GM21529 (cell line): ENCODE results near the gene PRDM15.

Experiments
- ATAC-seq: cut with Tn5 transposase; IDR thresholded peaks from one replicate; pipeline ENCODE4 v1.9.1; 2021; ENCODE audit not compliant: unreplicated experiment

Gene PRDM15

DNA sequence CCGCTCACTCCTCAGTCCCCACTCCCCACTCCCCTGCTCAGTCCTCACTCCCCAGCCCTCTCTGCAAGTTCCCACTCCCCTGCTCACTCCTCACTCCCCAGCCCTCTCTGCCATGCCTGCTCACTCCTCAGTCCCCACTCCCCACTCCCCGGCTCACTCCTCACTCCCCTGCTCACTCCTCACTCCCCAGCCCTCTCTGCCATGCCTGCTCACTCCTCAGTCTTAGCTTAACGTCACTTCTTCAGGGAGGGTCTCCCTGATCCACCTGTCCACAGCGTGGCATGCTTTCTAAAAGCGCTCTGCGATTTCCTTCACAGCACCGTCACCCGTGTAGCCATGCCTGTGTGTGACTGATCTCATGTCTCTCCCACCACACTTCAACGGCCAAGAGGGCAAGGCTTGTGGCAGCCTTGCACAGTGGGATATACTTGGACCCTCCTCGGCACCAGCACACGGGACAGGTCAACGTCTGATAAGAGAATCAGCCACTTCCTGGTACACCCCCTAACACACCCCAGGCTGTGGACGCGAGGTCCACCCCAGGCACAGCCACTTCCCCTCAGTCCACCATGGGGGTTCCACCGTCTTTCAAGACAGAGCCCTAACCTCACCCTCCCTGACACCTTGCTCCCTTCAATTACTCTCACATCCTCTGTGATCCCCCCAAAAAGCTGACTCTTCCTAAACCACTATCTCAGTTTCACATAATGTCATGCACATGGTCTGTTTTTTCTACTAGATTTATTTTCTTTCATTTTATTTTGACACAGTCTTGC lies 14.0 kb downstream of the PRDM15 start:
- peak; percentile 60 for ATAC-seq

DNA sequence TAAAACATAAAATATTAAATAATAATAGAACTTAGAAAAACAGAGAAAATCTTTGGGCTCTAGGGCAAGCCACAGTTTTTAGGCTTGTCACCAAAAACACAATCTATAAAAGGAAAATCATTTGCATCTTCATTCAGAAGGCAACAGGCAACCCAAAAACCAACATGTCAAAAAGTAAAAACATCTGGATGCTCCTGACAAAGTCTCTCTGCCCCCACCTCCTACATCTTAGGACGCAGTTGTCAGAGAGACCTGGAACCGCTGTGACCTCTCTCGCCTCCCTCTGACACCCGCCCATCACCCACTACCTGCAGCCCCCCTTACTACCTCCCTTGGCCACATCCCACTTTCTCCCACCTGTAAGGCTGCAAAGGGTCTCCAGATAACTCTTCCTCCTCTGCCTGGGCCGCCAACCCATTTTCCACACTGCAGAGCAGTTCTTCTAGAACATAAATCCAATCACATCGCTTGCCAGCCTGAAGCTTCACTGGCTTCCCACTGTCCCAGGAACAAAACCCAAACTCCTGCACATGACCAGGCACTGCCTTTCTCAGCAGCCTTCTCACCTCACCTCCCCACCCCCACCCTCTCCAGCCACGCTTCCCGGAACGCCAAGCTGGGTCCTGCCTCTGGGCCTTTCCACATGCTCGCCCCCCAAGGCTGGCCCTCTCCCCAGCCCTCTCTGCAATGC lies 14.7 kb downstream of the PRDM15 start:
- no peak for ATAC-seq

- ATAC-seq: no peak
Observed at GRCh38 chr21:41863439-41863740, 15.8 kb downstream of the PRDM15 start.

DNA sequence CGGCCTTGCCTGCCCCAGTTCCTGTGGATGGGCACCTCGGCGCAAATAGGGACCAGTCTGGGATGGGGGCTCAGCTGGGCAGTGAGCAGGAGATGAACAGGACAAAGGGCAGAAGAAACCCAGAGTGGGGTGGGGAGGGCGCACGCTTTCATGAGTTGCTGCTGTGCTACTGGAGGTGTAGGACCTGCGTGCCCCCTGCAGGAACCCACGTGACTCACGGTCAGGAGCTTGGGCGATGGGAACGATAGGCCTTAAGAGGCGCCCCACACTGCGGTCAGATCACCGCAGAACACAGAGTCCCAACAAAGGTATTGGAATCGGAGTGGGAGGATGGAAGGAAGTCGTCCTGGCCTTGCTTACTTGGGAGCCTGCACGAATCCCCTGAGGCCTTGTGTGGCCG lies 17.2 kb downstream of the PRDM15 start:
- ATAC-seq: no peak

- no peak for ATAC-seq
Observed at GRCh38 chr21:41861255-41861654, 17.9 kb downstream of the PRDM15 start.

DNA sequence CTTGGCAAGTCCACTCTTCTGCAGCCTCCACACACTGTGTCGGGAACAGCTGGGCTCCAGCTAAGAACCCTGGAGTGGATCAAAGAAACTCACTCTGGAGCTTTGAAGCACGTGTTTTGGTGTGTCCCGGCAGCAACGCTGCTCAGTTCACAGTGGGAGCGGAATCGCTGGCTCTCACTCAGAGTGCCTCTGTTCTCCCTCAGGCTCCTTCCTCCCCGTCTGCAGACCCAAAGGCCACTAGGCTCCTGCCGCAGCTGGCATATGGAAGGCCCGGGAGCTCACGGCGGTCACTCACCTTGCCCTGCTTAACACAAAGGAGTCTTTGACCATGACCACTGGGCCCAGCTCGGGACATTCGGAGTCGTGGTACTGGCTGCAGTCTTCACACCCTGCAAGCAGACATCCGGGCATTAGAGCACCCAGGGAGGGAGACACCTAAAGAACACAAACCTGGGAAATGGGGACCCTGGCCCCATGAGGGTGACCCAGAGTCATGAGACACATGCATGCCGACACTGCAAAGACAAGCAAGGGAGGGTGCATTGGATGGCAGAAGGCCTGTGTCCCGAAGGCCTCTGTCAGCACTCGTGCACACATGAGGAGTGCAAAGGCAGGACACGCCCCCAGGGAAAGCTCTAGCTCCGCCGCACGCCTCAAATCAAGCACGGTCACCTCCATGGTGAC lies 19.7 kb downstream of the PRDM15 start:
- ATAC-seq: no peak

DNA sequence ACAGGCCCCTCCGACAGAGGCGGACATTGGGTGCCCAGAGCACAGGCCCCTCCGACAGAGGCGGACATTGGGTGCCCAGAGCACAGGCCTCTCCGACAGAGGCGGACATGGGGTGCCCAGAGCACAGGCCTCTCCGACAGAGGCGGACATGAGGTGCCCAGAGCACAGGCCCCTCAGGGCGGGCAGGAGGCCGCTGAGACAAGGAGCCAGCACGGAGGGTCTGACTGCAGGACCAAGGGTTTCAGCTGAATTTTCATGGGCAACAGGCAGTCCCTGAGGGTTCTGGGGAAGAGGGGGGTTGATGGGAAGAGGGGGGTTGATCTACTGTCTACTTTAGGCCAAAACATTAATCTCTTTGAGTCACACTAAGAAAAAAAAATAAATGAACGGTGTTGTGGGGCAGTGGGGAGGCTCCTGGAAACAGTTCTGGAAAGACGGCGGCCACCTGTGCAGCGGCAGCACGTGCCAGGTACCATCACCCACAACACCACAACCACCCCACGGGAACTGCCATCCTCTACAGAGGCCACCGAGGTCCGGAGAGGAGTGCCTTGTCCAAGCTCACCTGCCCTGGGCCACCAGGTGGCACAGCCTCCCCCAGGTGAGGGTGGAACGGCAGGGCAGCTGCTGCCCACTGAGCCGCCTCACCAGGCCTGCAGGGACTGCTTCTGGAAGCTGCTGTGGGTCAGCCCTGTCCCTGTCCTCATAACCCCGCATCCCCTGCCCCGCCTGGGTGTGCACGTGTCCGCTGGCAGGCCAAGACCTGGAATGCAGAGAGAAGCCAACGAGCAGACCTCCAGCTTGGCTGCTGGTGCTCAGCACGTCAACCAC lies 20.5 kb downstream of the PRDM15 start:
- no peak for ATAC-seq

DNA sequence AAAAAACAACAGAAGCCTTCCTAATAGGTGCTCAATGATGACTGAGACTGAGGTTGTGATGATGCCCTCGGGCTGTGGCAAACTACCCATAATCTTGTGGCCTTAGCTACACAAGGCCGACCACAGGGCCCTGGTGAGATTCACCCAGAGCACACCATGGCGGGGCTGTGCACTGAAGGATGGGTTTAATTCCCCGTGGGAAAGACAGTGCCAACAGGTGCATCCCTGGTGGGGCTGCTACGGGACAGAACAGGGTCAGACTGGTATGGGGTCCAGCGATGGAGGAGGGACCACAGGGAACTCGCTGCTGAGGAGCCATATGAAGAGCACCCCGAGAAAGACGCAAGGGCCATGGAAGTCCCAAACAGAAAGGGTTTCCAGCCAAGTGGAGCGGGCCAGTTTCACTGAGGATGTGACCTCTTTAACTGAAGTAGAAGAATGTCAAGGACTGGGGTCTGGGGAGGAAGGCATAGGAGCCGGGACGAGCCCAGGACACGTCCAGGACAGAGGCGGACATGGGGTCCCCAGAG lies 21.3 kb downstream of the PRDM15 start:
- ATAC-seq: no peak

DNA sequence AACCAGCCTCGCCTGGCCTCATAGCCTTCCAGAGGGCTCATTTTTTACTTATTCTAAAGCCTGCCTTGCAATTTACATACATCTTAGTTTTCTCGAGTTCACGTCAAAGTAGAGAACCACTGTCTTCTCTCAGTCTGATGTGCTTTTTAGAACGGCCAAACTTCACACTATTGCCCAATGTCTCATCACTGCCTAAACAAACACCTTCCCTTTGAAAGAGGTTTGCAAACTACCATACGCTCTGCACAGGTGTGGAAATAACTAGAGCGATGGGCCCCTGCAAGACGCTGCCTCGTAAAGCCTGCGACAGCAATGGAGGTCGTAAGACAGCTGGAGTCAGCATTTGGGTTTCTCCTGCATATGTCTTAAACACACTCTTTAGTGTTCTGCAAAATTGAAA lies 22.6 kb downstream of the PRDM15 start:
- no peak for ATAC-seq

DNA sequence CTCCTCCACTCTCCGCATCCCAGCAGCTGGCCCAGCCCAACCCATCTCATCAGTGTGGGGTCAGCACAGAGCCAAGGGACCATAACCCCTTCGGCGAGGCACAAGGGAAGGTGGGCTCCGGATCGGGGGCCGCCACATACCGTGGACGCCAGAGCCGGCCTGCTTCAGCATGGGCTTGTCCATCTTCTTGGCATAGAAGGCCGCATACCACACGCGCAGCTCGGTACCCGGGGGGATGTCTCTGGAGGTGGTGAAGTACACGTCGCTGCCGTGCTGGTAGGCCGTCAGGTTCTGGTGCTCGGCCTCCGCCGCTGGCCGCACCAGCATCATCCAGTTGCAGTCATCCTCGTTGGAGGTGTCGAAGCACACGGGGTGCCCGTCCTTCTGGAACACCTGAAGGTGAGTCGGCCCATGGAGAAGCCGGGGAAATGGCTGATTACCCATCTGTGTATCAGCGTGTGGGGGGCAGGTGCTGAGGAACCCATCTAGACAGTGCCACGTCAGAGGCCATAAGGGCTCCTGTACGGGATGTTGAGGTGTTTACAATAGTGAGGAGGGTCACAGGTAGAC lies 24.6 kb downstream of the PRDM15 start:
- ATAC-seq: no peak

DNA sequence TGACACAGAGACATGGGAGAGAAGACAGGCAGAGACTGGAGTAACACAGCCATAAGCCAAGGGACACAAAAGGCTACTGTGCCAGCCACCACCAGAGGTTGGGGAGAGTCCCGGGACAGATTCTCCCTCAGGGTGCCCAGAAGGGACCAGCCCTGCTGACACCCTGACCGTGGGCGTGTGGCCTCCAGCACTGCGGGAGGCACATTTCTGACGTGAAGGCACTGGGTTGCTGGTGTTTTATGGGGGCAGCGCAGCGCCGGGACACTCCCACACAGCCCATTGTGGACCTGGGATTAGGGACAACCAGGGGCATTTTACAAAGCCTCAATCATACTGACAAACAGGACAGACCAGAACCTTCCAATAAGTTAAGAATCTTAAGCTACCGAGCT lies 26.2 kb downstream of the PRDM15 start:
- no peak for ATAC-seq

DNA sequence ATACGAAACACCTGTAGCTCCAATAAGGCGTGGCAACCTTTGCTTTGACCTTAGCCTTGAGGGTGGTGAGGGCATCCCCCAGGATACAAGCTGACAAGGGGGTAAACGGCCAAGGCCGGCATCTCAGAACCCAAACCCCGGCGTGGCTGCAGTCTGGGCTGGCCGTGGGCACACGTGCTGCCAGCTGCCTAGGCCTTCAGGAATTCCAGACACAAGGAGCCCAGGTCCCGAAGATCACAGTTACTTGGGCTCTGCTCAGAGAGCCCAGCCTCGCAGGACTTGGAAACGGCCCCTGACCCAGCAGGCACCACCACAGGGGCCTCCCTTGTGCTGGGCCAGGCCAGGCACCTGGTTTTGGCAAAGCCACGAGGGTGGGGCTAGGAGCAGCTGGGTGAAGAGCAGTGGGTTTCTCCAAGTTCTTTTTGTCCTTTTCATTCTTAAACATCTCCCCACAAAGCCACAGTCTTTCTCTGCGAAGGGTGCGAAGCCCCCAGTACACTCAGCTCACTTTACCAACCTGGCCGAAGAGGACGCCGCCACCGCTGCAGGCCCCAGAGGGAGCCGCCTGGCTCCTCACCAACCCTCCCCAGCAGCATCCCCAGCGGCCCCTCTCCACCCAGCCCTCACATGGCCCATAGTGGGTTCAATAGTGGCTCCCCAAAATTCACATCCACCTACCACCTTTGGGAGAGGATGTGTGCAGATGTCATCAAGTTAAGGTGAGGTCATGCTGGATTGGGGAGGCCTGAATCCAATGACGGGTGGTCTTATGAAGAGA lies 26.8 kb downstream of the PRDM15 start:
- no peak for ATAC-seq

DNA sequence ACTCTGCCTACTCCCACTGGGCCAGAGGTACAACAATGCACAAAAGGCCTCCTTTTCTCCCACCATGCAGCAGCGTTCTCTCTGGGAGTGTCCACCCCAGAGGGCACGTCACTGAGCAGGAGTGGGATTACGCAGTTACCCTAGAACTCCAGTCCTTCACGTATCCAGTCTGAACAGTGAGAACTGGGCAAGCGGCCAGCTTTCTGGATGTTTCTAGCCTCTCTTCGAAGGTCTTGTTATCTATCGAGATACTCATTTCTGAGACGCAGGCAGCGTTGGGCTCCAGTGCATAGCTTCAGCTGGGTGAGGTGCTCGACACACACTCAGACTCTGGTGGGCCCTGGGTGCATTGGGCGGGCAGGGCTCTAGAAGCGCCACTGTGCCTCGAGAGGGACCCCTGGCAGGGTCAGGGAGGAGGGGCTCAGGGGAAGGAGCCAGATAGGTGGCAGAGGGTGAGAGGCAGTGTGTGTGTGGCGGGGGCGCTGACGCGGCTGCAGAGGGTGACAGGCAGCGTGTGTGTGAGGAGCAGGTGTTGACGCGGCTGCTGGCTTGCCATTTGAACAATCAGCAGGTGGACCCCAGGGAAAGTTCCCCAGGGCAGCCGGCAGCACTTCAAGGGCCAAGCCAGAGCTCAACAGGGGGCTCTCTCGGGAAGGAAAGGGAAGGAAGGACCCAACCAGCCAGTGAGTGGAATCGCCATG lies 27.9 kb downstream of the PRDM15 start:
- no peak for ATAC-seq

GRCh38 chr21:41850085-41850484 lies 29.1 kb downstream of the PRDM15 start:
- ATAC-seq: no peak

DNA sequence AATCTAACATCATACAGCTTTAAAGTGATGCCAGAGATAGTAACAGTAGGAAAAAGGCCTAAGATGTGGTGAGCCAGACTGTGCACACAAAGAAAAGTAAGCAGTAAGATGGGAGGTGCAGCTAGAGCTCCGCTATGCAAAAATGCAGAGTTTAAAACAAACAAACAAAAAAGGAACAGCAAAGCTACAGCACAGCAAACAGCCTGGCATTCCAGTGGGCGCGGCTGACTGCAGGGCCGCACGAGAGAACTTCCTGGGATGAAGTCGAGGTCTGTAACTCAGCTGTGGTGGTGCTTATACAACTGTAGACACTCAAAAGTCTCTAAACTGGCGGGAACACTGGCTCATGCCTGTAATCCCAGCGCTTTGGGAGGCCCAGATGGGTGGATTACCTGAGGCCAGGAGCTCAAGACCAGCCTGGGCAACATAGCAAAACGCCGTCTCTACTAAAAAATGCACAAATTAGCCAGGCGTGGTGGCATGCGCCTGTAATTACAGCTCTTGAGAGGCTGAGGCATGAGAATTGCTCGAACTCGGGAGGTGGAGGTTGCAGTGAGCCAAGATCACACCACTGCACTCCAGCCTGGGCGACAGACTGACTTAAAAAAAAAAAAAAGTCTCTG lies 30.1 kb downstream of the PRDM15 start:
- ATAC-seq: no peak

GRCh38 chr21:41848533-41848932 lies 30.6 kb downstream of the PRDM15 start:
- ATAC-seq: no peak

DNA sequence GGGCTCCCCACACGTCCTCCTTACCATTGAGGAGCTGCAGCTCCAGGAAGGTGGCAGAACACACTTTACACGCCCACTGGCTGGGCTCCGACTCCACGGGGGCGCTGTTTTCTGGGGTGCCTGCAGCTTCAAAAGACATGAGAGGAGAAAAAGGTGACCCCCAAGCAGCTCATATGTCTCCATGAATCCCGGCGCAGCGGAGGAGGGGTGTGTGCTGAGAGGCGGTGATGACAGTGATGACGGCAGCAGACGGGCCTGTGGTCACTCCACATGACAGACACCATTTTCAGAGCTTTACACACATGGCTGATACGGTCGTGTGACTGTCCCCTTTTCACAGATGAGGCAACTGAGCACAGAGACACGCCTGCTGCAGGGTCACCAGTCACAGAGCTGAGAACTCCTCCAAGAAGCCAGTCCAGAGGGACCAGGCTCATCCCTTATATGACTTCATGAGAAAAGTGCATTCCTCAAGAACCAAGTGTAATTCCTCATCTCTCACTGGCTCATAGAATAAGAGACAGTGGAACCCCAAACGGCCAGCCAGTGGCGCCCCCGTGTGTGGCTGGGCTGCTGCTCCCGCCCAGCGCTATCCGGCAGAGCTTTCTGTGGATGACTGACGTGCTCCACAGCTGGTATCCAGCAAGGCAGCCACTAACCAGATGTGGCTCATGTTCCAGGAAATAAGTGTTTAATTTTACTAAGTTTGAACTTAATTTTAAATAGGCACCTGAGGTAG lies 31.9 kb downstream of the PRDM15 start:
- ATAC-seq: no peak

DNA sequence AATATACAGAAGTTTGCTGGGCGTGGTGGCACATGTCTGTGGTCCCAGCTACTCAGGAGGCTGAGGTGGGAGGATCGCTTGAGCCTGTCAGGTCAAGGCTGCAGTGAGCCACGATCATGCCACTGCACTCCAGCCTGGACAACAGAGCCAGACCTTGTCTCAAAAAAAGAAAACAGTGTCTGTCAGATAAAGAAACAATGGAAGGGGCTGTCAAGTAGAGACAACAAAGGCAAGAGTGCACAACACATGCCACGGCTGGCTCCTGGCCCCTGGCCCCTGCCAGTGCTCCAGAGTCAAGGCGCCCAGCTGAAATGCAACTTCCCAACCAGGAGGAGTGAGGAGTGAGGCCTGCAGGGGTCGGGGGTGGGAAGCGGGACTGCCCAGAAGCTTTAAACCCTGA lies 32.6 kb downstream of the PRDM15 start:
- ATAC-seq: no peak

DNA sequence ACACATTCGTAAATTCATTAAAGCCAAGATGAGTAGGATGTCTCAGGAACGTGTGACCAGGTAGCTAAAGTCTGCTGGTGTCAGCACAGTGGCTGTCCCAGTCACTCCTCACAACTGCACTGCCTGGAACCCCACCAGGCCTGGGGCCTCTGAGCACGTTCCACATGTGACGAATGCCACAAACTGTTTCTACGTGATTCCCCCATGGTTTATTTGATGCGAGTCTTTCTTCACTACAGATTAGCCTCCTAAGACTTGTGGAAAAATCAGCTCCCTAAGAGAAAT lies 33.2 kb downstream of the PRDM15 start:
- no peak for ATAC-seq
